WTC11 (cell line): Measurements from ENCODE around the gene AGTRAP.

Experiments used
- ATF6 ChIP-seq: sonication (generic); formaldehyde crosslinking; IDR thresholded peaks from 2 replicates; pipeline ENCODE4 v1.8.1; 2023; ENCODE audit warnings: mild to moderate bottlenecking, missing genetic modification reagents
- ESRRA ChIP-seq: sonication (generic); formaldehyde crosslinking; IDR thresholded peaks from 2 replicates; pipeline ENCODE4 v1.8.1; 2022; ENCODE audit warnings: mild to moderate bottlenecking, missing genetic modification reagents, borderline replicate concordance
- FOXP4 ChIP-seq: sonication (generic); formaldehyde crosslinking; IDR thresholded peaks from 2 replicates; pipeline ENCODE4 v1.8.0; 2022; ENCODE audit warnings: mild to moderate bottlenecking, missing genetic modification reagents
- HMGA2 ChIP-seq: fragments of 250-450 bp; sonication (Bioruptor Pico); IDR thresholded peaks from 2 replicates; pipeline ENCODE4 v1.4.0; 2021; ENCODE audit warnings: mild to moderate bottlenecking, moderate library complexity
- IRF1 ChIP-seq: sonication (generic); formaldehyde crosslinking; IDR thresholded peaks from 2 replicates; pipeline ENCODE4 v1.8.0; 2023; ENCODE audit warnings: missing genetic modification reagents
- IRF2 ChIP-seq: sonication (generic); formaldehyde crosslinking; IDR thresholded peaks from 2 replicates; pipeline ENCODE4 v1.8.0; 2022; ENCODE audit warnings: low read depth, missing genetic modification reagents, borderline replicate concordance
- PREB ChIP-seq: sonication (generic); formaldehyde crosslinking; IDR thresholded peaks from 2 replicates; pipeline ENCODE4 v1.8.1; 2022; ENCODE audit warnings: mild to moderate bottlenecking, missing genetic modification reagents, moderate library complexity, borderline replicate concordance
- USF1 ChIP-seq: sonication (generic); formaldehyde crosslinking; IDR thresholded peaks from 2 replicates; pipeline ENCODE4 v1.8.0; 2022; ENCODE audit warnings: mild to moderate bottlenecking, missing genetic modification reagents
- TF ChIP-seq, protein P1 (sequence below): fragments of 200-600 bp; IDR thresholded peaks from 2 replicates; pipeline ENCODE4 v1.8.0; 2022; ENCODE audit warnings: antibody characterized with exemption
- TF ChIP-seq, protein P2 (sequence below): sonication (generic); formaldehyde crosslinking; IDR thresholded peaks from 2 replicates; pipeline ENCODE4 v1.8.1; 2022; ENCODE audit warnings: mild to moderate bottlenecking, moderate library complexity, missing genetic modification reagents
- TF ChIP-seq, protein P3 (sequence below): fragments of 250-450 bp; sonication (Bioruptor Pico); conservative IDR thresholded peaks from 2 replicates; pipeline ENCODE4 v1.9.0; 2021; ENCODE audit warnings: mild to moderate bottlenecking
- TF ChIP-seq, protein P4 (sequence below): sonication (generic); formaldehyde crosslinking; conservative IDR thresholded peaks from 2 replicates; pipeline ENCODE4 v1.8.1; 2022; ENCODE audit warnings: mild to moderate bottlenecking, missing genetic modification reagents

GRCh38 chr1:11729155-11729497, 6.8 kb upstream of the AGTRAP start:
- TF ChIP-seq, protein P1, sequence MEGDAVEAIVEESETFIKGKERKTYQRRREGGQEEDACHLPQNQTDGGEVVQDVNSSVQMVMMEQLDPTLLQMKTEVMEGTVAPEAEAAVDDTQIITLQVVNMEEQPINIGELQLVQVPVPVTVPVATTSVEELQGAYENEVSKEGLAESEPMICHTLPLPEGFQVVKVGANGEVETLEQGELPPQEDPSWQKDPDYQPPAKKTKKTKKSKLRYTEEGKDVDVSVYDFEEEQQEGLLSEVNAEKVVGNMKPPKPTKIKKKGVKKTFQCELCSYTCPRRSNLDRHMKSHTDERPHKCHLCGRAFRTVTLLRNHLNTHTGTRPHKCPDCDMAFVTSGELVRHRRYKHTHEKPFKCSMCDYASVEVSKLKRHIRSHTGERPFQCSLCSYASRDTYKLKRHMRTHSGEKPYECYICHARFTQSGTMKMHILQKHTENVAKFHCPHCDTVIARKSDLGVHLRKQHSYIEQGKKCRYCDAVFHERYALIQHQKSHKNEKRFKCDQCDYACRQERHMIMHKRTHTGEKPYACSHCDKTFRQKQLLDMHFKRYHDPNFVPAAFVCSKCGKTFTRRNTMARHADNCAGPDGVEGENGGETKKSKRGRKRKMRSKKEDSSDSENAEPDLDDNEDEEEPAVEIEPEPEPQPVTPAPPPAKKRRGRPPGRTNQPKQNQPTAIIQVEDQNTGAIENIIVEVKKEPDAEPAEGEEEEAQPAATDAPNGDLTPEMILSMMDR, result no peak
- no peak for TF ChIP-seq IRF2 (CRISPR knock-in tag)
- TF ChIP-seq, protein P2, sequence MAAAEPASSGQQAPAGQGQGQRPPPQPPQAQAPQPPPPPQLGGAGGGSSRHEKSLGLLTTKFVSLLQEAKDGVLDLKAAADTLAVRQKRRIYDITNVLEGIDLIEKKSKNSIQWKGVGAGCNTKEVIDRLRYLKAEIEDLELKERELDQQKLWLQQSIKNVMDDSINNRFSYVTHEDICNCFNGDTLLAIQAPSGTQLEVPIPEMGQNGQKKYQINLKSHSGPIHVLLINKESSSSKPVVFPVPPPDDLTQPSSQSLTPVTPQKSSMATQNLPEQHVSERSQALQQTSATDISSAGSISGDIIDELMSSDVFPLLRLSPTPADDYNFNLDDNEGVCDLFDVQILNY (CRISPR knock-in tag), result no peak
- no peak for TF ChIP-seq ATF6 (CRISPR knock-in tag)
- no peak for TF ChIP-seq ESRRA (CRISPR knock-in tag)
- TF ChIP-seq, protein P3, sequence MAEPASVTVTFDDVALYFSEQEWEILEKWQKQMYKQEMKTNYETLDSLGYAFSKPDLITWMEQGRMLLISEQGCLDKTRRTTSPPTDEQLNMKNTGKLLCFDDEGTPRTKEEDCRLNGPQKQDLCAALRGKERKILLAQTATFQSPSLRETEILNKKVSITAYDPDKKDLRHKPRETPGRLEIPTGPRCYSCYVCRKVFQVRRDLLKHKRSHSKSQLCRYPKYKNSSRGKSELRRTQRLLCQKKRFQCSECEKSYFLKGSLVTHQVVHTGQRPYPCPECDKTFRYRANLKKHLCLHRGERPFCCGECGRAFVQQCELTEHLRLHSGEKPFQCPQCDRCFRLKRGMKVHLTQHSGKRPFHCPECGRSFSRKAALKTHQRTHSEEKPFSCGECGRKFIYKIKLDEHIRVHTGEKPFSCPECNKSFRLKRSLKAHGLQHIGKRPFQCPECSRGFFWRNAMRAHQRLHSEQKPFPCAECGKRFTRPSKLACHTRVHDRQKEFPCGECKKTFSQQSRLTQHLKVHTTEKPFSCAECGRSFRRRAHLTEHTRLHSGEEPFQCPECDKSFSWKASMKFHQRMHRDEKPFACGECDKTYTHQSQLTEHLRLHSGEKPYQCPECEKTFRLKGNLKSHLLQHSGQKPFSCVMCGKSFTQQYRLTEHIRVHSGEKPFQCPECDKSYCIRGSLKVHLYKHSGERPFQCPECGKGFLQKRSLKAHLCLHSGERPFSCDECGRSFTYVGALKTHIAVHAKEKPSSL, result no peak
- TF ChIP-seq IRF1, result no peak
- no peak for TF ChIP-seq USF1 (CRISPR knock-in tag)
- TF ChIP-seq HMGA2 (CRISPR knock-in tag), result no peak
- no peak for TF ChIP-seq PREB (CRISPR knock-in tag)
- TF ChIP-seq, protein P4, sequence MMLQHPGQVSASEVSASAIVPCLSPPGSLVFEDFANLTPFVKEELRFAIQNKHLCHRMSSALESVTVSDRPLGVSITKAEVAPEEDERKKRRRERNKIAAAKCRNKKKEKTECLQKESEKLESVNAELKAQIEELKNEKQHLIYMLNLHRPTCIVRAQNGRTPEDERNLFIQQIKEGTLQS, result no peak
- TF ChIP-seq FOXP4 (CRISPR knock-in tag), result no peak
